Neural progenitor cell (in vitro differentiated cells): ENCODE results near the gene ADGRV1. TPM values are rescaled to one million over a fixed set of nuclear protein-coding genes. Genes with fewer than 3 reads are reported as not detected.

Experiments
- DNase-seq: peaks from one replicate; pipeline ENCODE4 v3.0.0-alpha.2; 2016; ENCODE audit warnings: low spot score
- H2AFZ ChIP-seq: fragments of 200-600 bp; sonication (generic); replicated peaks from 2 replicates; pipeline ENCODE4 v1.6.1; 2016; ENCODE audit warnings: antibody characterized with exemption
- H3F3A ChIP-seq: fragments of 200-600 bp; sonication (generic); 2 replicates; pipeline ENCODE4 v1.6.1; 2016; ENCODE audit warnings: antibody characterized with exemption, low read depth
- H3K27ac ChIP-seq: fragments of 200-600 bp; sonication (generic); 2 replicates; pipeline ENCODE4 v1.5.1; 2016; ENCODE audit warnings: mild to moderate bottlenecking
- H3K27me3 ChIP-seq: fragments of 200-600 bp; sonication (generic); 2 replicates; pipeline ENCODE4 v1.6.1; 2016; ENCODE audit warnings: mild to moderate bottlenecking, moderate library complexity
- H3K36me3 ChIP-seq: fragments of 200-600 bp; sonication (generic); 2 replicates; pipeline ENCODE4 v1.5.1; 2016
- H3K4me1 ChIP-seq: fragments of 200-600 bp; sonication (generic); 2 replicates; pipeline ENCODE4 v1.6.1; 2016; ENCODE audit warnings: mixed run types
- H3K4me2 ChIP-seq: fragments of 200-600 bp; sonication (generic); 2 replicates; pipeline ENCODE4 v1.6.1; 2016
- H3K4me3 ChIP-seq: fragments of 200-600 bp; sonication (generic); 2 replicates; pipeline ENCODE4 v1.5.1; 2016
- H3K79me2 ChIP-seq: fragments of 200-600 bp; sonication (generic); 2 replicates; pipeline ENCODE4 v1.6.1; 2016; ENCODE audit warnings: low read depth
- H3K9ac ChIP-seq: fragments of 200-600 bp; sonication (generic); 2 replicates; pipeline ENCODE4 v1.6.1; 2016
- H3K9me3 ChIP-seq: fragments of 200-600 bp; sonication (generic); 2 replicates; pipeline ENCODE4 v1.5.1; 2016; ENCODE audit warnings: low read depth
- H4K20me1 ChIP-seq: fragments of 200-600 bp; sonication (generic); 2 replicates; pipeline ENCODE4 v1.6.1; 2016; ENCODE audit warnings: low read depth
- H3K27ac Mint-ChIP-seq: 3 replicates; pipeline ENCODE4 v1.8.0; 2021; ENCODE audit warnings: mixed read lengths
- H3K27me3 Mint-ChIP-seq: 2 replicates; pipeline ENCODE4 v1.8.0; 2022; ENCODE audit warnings: low read depth, mild to moderate bottlenecking, inconsistent platforms, moderate library complexity, mixed read lengths; ENCODE audit not compliant: insufficient read depth
- H3K36me3 Mint-ChIP-seq: 3 replicates; pipeline ENCODE4 v1.8.0; 2021; ENCODE audit warnings: mixed read lengths
- H3K4me1 Mint-ChIP-seq: 3 replicates; pipeline ENCODE4 v1.8.0; 2021; ENCODE audit warnings: mixed read lengths
- H3K4me3 Mint-ChIP-seq: 3 replicates; pipeline ENCODE4 v1.8.0; 2021; ENCODE audit warnings: mild to moderate bottlenecking, moderate library complexity, mixed read lengths
- H3K9me3 Mint-ChIP-seq: 3 replicates; pipeline ENCODE4 v1.8.0; 2020; ENCODE audit warnings: mixed read lengths
- EZH2 ChIP-seq: fragments of 200-600 bp; sonication (generic); IDR thresholded peaks from 2 replicates; pipeline ENCODE4 v1.6.1; 2017; ENCODE audit warnings: antibody characterized with exemption, mild to moderate bottlenecking, moderate library complexity
- EZH2phosphoT487 ChIP-seq: fragments of 200-600 bp; sonication (generic); IDR thresholded peaks from 2 replicates; pipeline ENCODE4 v1.6.1; 2017; ENCODE audit warnings: antibody characterized with exemption
- total RNA-seq: library from RNA; depleted of rRNA; stranded (reverse); fragments of >200 nt; gene quantifications from 2 replicates; pipeline ENCODE4 v1.2.3, GENCODE V29; 2015; ENCODE audit warnings: low replicate concordance
- TF ChIP-seq, protein P1 (sequence below): fragments of 200-600 bp; sonication (generic); IDR thresholded peaks from 2 replicates; pipeline ENCODE4 v1.5.1; 2017; ENCODE audit warnings: antibody characterized with exemption, mild to moderate bottlenecking

Gene ADGRV1, protein sequence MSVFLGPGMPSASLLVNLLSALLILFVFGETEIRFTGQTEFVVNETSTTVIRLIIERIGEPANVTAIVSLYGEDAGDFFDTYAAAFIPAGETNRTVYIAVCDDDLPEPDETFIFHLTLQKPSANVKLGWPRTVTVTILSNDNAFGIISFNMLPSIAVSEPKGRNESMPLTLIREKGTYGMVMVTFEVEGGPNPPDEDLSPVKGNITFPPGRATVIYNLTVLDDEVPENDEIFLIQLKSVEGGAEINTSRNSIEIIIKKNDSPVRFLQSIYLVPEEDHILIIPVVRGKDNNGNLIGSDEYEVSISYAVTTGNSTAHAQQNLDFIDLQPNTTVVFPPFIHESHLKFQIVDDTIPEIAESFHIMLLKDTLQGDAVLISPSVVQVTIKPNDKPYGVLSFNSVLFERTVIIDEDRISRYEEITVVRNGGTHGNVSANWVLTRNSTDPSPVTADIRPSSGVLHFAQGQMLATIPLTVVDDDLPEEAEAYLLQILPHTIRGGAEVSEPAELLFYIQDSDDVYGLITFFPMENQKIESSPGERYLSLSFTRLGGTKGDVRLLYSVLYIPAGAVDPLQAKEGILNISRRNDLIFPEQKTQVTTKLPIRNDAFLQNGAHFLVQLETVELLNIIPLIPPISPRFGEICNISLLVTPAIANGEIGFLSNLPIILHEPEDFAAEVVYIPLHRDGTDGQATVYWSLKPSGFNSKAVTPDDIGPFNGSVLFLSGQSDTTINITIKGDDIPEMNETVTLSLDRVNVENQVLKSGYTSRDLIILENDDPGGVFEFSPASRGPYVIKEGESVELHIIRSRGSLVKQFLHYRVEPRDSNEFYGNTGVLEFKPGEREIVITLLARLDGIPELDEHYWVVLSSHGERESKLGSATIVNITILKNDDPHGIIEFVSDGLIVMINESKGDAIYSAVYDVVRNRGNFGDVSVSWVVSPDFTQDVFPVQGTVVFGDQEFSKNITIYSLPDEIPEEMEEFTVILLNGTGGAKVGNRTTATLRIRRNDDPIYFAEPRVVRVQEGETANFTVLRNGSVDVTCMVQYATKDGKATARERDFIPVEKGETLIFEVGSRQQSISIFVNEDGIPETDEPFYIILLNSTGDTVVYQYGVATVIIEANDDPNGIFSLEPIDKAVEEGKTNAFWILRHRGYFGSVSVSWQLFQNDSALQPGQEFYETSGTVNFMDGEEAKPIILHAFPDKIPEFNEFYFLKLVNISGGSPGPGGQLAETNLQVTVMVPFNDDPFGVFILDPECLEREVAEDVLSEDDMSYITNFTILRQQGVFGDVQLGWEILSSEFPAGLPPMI (N-terminal part only)
- 127 and 151 TPM in 2 replicates for total RNA-seq

GRCh38 chr5:90558344-90559192 is at the start of gene ADGRV1:
ADGRV1 (plus strand) TSS chr5:90558797; CDS start chr5:90558896, 99 bp downstream.
- DNase-seq: peak; percentile 99
- Histone ChIP-seq H3K4me2 (peak within 1 kb of the TSS; percentile 94), H3F3A (peaks cover 27% of the 10 kb centered on the region), H3K4me3 (peak within 1 kb of the TSS; percentile 89), H3K27ac (peak within 1 kb of the TSS; percentile 89), H4K20me1 (peaks cover 10% of the 10 kb centered on the region), H3K27me3 (peaks cover 17% of the 10 kb centered on the region), H3K4me1 (peaks cover 73% of the 10 kb centered on the region), H3K36me3 (no peaks in the 10 kb centered on the region), H2AFZ (peak within 1 kb of the TSS; percentile 90), H3K79me2 (peaks cover 49% of the 10 kb centered on the region), H3K9ac (peak within 1 kb of the TSS; percentile 75), H3K9me3 (no peaks in the 10 kb centered on the region)
- TF ChIP-seq EZH2 (no peak), EZH2phosphoT487 (no peak)
- TF ChIP-seq, protein P1, sequence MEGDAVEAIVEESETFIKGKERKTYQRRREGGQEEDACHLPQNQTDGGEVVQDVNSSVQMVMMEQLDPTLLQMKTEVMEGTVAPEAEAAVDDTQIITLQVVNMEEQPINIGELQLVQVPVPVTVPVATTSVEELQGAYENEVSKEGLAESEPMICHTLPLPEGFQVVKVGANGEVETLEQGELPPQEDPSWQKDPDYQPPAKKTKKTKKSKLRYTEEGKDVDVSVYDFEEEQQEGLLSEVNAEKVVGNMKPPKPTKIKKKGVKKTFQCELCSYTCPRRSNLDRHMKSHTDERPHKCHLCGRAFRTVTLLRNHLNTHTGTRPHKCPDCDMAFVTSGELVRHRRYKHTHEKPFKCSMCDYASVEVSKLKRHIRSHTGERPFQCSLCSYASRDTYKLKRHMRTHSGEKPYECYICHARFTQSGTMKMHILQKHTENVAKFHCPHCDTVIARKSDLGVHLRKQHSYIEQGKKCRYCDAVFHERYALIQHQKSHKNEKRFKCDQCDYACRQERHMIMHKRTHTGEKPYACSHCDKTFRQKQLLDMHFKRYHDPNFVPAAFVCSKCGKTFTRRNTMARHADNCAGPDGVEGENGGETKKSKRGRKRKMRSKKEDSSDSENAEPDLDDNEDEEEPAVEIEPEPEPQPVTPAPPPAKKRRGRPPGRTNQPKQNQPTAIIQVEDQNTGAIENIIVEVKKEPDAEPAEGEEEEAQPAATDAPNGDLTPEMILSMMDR: no peak
- Mint-ChIP-seq H3K4me1 (peaks cover 79% of the 10 kb centered on the region), H3K4me3 (peak within 1 kb of the TSS; percentile 96), H3K27me3 (peaks cover 4% of the 10 kb centered on the region), H3K27ac (peak within 1 kb of the TSS; percentile 70), H3K9me3 (no peaks in the 10 kb centered on the region), H3K36me3 (no peaks in the 10 kb centered on the region)

DNA sequence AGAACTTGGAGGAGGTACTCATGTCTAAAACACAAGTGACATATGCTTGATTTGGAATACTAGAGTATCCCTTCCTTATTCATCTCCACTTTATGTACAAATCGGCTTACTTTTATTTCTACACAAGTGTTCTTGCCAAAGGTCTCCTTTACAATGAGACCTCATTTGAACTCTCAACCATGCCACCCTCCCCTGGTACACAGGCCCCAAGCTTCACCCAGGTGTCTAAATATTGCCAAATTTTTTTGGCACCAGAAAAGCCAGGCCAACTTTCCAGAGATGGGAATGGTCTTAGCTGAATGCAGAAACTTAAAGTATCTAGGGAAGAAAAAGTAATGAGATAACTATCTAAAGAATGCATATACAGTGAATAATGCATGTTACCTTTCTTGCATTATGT is 48.2 kb upstream of the ADGRV1 start:
- TF ChIP-seq EZH2 (no peak), EZH2phosphoT487 (no peak)
- TF ChIP-seq, protein P1: no peak
- no peaks in the 10 kb centered on the region for H4K20me1 ChIP-seq
- H3K4me3 ChIP-seq: no peak overlapping the region
- no peaks in the 10 kb centered on the region for H3K9me3 ChIP-seq
- H3K4me3 Mint-ChIP-seq: no peak overlapping the region
- H3K27me3 Mint-ChIP-seq: no peaks in the 10 kb centered on the region
- no peak overlapping the region for H2AFZ ChIP-seq
- no peaks in the 10 kb centered on the region for H3K36me3 Mint-ChIP-seq
- no peaks in the 10 kb centered on the region for H3K4me1 ChIP-seq
- H3K36me3 ChIP-seq: no peaks in the 10 kb centered on the region
- no peaks in the 10 kb centered on the region for H3F3A ChIP-seq
- no peak overlapping the region for H3K27ac ChIP-seq
- no peaks in the 10 kb centered on the region for H3K27me3 ChIP-seq
- no peak overlapping the region for H3K9ac ChIP-seq
- H3K4me1 Mint-ChIP-seq: no peaks in the 10 kb centered on the region
- H3K27ac Mint-ChIP-seq: no peak overlapping the region
- no peak for DNase-seq
- no peaks in the 10 kb centered on the region for H3K9me3 Mint-ChIP-seq
- H3K79me2 ChIP-seq: no peaks in the 10 kb centered on the region
- H3K4me2 ChIP-seq: no peak overlapping the region

DNA sequence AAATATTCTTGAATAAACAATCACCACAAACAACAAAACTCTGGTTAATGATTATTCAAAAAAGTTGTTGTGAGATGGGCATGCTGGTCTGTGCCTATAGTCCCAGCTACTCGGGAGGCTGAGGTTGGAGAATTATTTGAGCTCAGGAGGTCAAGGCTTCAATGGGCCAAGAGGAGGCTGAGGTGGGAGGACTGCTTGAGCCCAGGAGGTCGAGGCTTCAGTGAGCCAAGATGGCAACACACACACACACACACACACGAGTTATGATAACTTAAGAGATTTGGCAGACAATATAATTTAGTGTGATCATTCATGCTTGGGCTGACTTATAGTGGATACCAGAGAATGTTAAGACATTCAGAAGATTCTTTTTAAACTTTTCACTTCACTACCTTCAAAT is 44.1 kb upstream of the ADGRV1 start:
- Histone ChIP-seq H3K9me3 (no peaks in the 10 kb centered on the region), H4K20me1 (no peaks in the 10 kb centered on the region), H3K27ac (no peak overlapping the region), H3F3A (peaks cover 8% of the 10 kb centered on the region), H3K79me2 (no peaks in the 10 kb centered on the region), H2AFZ (no peak overlapping the region), H3K4me3 (no peak overlapping the region), H3K36me3 (no peaks in the 10 kb centered on the region), H3K4me1 (no peaks in the 10 kb centered on the region), H3K9ac (no peak overlapping the region), H3K27me3 (no peaks in the 10 kb centered on the region), H3K4me2 (no peak overlapping the region)
- Mint-ChIP-seq H3K9me3 (no peaks in the 10 kb centered on the region), H3K4me1 (no peaks in the 10 kb centered on the region), H3K36me3 (peaks cover 12% of the 10 kb centered on the region), H3K27me3 (no peaks in the 10 kb centered on the region), H3K27ac (no peak overlapping the region), H3K4me3 (no peak overlapping the region)
- no peak for DNase-seq
- TF ChIP-seq EZH2: no peak
- TF ChIP-seq EZH2phosphoT487: no peak
- TF ChIP-seq, protein P1: no peak
